Measurements from ENCODE around the gene FBXO7. TPM values are rescaled to one million over a fixed set of nuclear protein-coding genes. Genes with fewer than 3 reads are reported as not detected.

FBXO7 gene
- total RNA-seq, 4 donors from 2014 or later = 86.1 to 108 (median 92.9) TPM

DNA sequence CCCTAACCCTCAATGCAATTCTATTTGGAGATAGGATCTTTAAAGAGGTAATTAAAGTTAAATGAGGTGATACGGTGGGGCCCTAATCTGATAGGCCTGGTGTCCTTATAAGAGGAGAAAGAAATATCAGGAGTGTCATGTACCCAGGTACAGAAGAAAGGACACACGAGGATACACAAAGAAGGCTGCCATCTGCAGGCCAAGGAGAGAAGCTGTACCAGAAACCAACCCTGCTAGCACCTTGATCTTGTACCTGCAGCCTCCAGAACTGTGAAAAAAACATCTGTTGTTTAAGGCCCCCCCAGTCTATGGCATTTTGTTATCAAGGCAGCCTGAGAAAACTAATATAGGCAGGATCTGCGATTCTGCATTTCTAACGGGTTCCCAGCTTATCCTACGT lies 44.2 kb downstream of the FBXO7 start:
- H3K4me3 ChIP-seq = no peak overlapping the region
- peaks cover 0 to 27% (median 0%) of the 10 kb centered on the region in 3 donors for H3K36me3 ChIP-seq
- H3K9me3 ChIP-seq = peaks cover 0 to 18% (median 0%) of the 10 kb centered on the region in 4 donors
- H3K4me1 ChIP-seq = peaks cover 0 to 7% (median 0%) of the 10 kb centered on the region in 4 donors
- no peak overlapping the region for H3K27ac ChIP-seq
- no peak for DNase-seq (ENCODE audit: low spot score in 2 of 2)
- WGBS, 2 donors = 90 to 96% methylated on average over 5 of the region's 5 CpGs
- H3K27me3 ChIP-seq = no peaks in the 10 kb centered on the region
- TF ChIP-seq EP300 (IDR thresholded peaks at IDR 0.05) (no peak), CTCF (IDR thresholded peaks at IDR 0.05) (no peak), POLR2A (IDR thresholded peaks at IDR 0.05) (no peak)

DNA sequence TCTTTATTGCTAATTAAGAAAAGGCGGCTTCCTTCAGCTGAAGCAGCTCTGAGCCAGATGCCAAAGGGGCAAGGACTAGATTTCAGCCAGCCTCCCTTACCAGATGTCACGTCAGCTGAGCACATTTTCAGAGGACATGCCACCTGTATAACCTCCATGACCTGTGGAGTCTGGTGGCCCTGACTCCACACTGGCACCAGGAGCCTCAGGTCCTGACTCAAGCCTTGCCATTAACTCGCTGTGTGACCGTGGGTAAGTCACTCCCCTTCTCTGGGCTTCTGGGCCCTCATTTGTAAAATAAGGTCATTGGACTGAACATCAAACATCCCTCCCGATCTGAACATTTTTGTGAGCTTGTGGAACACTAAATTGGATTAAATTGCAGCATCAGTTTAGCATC lies 46.0 kb downstream of the FBXO7 start:
- WGBS, 2 donors = 84 to 95% methylated on average over 5 of the region's 5 CpGs
- TF ChIP-seq EP300 (IDR thresholded peaks at IDR 0.05) (no peak), CTCF (IDR thresholded peaks at IDR 0.05) (no peak), POLR2A (IDR thresholded peaks at IDR 0.05) (no peak)

DNA sequence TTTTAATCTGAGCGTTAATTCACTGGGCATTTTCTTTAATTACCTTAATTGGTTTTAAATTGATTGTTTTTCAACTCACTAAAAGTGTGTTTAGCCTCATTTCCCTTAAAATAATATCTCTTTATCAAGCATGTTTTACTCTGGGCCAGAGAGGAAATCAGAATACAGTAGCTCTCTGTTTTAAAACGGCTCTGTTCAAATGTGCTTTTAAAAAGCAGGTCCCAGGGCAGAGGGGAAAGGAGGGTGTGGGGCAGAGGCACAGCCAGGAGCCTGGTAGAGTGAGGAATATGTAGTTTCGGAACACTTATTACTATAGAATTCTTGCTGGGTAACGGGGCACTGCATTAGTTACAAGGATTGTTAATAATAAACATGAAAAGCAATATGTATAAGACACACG lies 47.6 kb downstream of the FBXO7 start:
- no peak for TF ChIP-seq EP300 (IDR thresholded peaks at IDR 0.05)
- TF ChIP-seq POLR2A (IDR thresholded peaks at IDR 0.05) = no peak
- no peak for TF ChIP-seq CTCF (IDR thresholded peaks at IDR 0.05)
- Histone ChIP-seq H3K27ac (no peak overlapping the region), H3K36me3 (peaks cover 0 to 10% (median 0%) of the 10 kb centered on the region in 3 donors), H3K9me3 (peaks cover 0 to 23% (median 0%) of the 10 kb centered on the region in 4 donors), H3K4me3 (no peak overlapping the region), H3K4me1 (peaks cover 0 to 7% (median 0%) of the 10 kb centered on the region in 4 donors), H3K27me3 (no peaks in the 10 kb centered on the region)
- no peak for DNase-seq (ENCODE audit: low spot score in 2 of 2)
- WGBS, 2 donors = 41 to 42% methylated on average over 5 of the region's 5 CpGs

More for the DNA sequence above, 46.0 kb downstream of the FBXO7 start:
- no peak overlapping the region for H3K4me3 ChIP-seq
- H3K36me3 ChIP-seq = peaks cover 0 to 20% (median 0%) of the 10 kb centered on the region in 3 donors
- H3K27ac ChIP-seq = no peak overlapping the region
- DNase-seq (ENCODE audit: low spot score in 2 of 2) = no peak
- peaks cover 0 to 24% (median 0%) of the 10 kb centered on the region in 4 donors for H3K9me3 ChIP-seq
- peaks cover 0 to 7% (median 0%) of the 10 kb centered on the region in 4 donors for H3K4me1 ChIP-seq
- no peaks in the 10 kb centered on the region for H3K27me3 ChIP-seq

GRCh38 chr22:32527756-32528155 lies 53.1 kb downstream of the FBXO7 start:
- peaks cover 0 to 6% (median 0%) of the 10 kb centered on the region in 4 donors for H3K9me3 ChIP-seq
- DNase-seq (ENCODE audit: low spot score in 2 of 2) = no peak
- H3K4me1 ChIP-seq = peaks cover 0 to 44% (median 30%) of the 10 kb centered on the region in 4 donors
- TF ChIP-seq EP300 (IDR thresholded peaks at IDR 0.05) (no peak), CTCF (IDR thresholded peaks at IDR 0.05) (no peak), POLR2A (IDR thresholded peaks at IDR 0.05) (no peak)
- H3K4me3 ChIP-seq = no peak overlapping the region
- no peaks in the 10 kb centered on the region for H3K36me3 ChIP-seq
- WGBS, 2 donors = 42 to 62% methylated on average over 5 of the region's 5 CpGs
- H3K27me3 ChIP-seq = no peaks in the 10 kb centered on the region
- H3K27ac ChIP-seq = peak overlapping the region in 3 of 4 donors; percentile 66 to 91 (median 89)

GRCh38 chr22:32528316-32528715 lies 53.7 kb downstream of the FBXO7 start:
- no peak for DNase-seq (ENCODE audit: low spot score in 2 of 2)
- Histone ChIP-seq H3K27me3 (no peaks in the 10 kb centered on the region), H3K4me3 (peak overlapping the region in 1 of 4 donors; percentile 18), H3K9me3 (peaks cover 0 to 6% (median 0%) of the 10 kb centered on the region in 4 donors), H3K27ac (peak overlapping the region; percentile 49 to 91 (median 78)), H3K36me3 (no peaks in the 10 kb centered on the region), H3K4me1 (peaks cover 0 to 50% (median 36%) of the 10 kb centered on the region in 4 donors)
- 54 to 61% methylated on average over 9 of the region's 9 CpGs for WGBS, 2 donors
- TF ChIP-seq CTCF (IDR thresholded peaks at IDR 0.05) (no peak), EP300 (IDR thresholded peaks at IDR 0.05) (peak in 1 of 2 donors; percentile 53), POLR2A (IDR thresholded peaks at IDR 0.05) (no peak)
